Ascending aorta (tissue), 2 donors: ENCODE results near the gene RAB33B. TPM values are rescaled to one million over a fixed set of nuclear protein-coding genes. Genes with fewer than 3 reads are reported as not detected.
"Not testable (repeated sequence)": the region's sequence is repeated elsewhere in the genome, so short reads cannot be mapped to it uniquely, and the experiment has no call there.

ENCODE experiments used
- DNase-seq, 2 donors: peaks; one replicate each; pipeline ENCODE4 v3.0.0-alpha.2; 2019; ENCODE audit warnings: low spot score in 2 of 2
- H3K27ac ChIP-seq, 2 donors: fragments of 200-600 bp; sonication (generic); one replicate each; pipeline ENCODE4 v1.5.1; 2016 to 2017; ENCODE audit warnings: mild to moderate bottlenecking in 1 of 2
- H3K27me3 ChIP-seq: fragments of 200-600 bp; sonication (generic); one replicate; pipeline ENCODE4 v1.5.1; 2017
- H3K36me3 ChIP-seq, 2 donors: fragments of 200-600 bp; sonication (generic); one replicate each; pipeline ENCODE4 v1.5.1; 2016
- H3K4me1 ChIP-seq, 2 donors: fragments of 200-600 bp; sonication (generic); one replicate each; pipeline ENCODE4 v1.5.1; 2016 to 2017; ENCODE audit warnings: mild to moderate bottlenecking in 1 of 2
- H3K4me3 ChIP-seq, 2 donors: fragments of 200-600 bp; sonication (generic); one replicate each; pipeline ENCODE4 v1.5.1; 2016 to 2017; ENCODE audit warnings: mild to moderate bottlenecking in 1 of 2
- H3K9me3 ChIP-seq, 2 donors: fragments of 200-600 bp; sonication (generic); one replicate each; pipeline ENCODE4 v1.5.1; 2016
- intact Hi-C: fragments of 100-400 bp; cut with DNase I; formaldehyde crosslinking; loops from one replicate; pipeline ENCODE4 v1.15.1; 2023
- total RNA-seq: library from RNA; depleted of rRNA; stranded (reverse); fragments of >200 nt; gene quantifications from one replicate; pipeline ENCODE4 v1.1.0, GENCODE V29; 2016
- TF ChIP-seq, protein P1 (sequence below), 3 experiments: fragments of 200-600 bp in 2 of 3; fragments of 450-650 bp in 1 of 3; sonication (generic) in 2 of 3; IDR thresholded peaks; one replicate each; pipeline ENCODE4 v1.5.1; 2016 to 2019; ENCODE audit warnings: antibody characterized with exemption in 3 of 3, mild to moderate bottlenecking in 1 of 3, moderate library complexity in 1 of 3

Gene RAB33B
- total RNA-seq: 4.5 TPM

DNA sequence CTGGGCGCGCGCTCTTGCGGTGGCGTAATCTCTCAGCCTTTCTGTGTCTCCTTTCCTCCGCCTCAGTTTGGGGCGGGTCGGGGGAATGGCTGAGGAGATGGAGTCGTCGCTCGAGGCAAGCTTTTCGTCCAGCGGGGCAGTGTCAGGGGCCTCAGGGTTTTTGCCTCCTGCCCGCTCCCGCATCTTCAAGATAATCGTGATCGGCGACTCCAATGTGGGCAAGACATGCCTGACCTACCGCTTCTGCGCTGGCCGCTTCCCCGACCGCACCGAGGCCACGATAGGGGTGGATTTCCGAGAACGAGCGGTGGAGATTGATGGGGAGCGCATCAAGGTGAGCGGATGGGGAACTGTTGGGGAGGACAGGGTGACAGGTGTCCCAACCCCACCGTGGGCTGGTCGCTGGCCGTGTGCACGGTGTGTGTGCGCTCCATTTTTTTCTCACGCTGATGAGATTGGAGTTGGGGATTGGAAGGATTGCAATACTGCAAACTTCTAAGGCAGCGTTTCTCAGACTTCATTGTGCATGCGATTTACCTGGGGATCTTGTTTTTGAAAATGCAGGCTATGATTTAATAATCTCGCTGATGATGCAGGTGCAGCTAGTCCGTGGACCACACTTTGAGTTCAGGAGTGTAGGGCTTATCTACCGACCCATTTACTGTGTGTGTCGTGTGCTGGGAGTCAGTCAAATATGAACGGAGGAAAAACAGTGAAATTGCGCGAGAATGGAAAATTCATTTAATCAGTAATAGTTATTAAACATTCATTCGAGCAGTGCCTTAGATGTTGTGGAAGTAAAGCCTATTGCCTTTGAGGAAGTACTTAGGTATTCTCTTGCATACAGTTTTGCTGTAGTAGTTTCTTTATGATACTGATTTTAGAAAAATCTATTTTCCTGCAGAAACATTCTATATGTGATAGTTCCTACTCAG, at the start of gene RAB33B:
TSS of gene RAB33B (plus strand) at position 11 of the 935 bp plus-strand sequence. CDS start at position 86, 75 bp downstream.
- Histone ChIP-seq H3K4me3 (peak within 1 kb of the TSS; percentile 92 to 93), H3K4me1 (peaks cover 7 to 26% of the 10 kb centered on the region in 2 donors), H3K27me3 (no peaks in the 10 kb centered on the region), H3K36me3 (no peaks in the 10 kb centered on the region), H3K27ac (peak within 1 kb of the TSS; percentile 94 to 98), H3K9me3 (no peaks in the 10 kb centered on the region)
- DNase-seq: peak in 1 of 2 donors; percentile 96
- intact Hi-C loops: loop anchor here (5.0 to 10.0 kb wide), 7 partner anchors 43 to 1070 kb away; partner anchors contain the start of genes ELMOD2, MAML3, NOCT and SCOC
- TF ChIP-seq, protein P1, sequence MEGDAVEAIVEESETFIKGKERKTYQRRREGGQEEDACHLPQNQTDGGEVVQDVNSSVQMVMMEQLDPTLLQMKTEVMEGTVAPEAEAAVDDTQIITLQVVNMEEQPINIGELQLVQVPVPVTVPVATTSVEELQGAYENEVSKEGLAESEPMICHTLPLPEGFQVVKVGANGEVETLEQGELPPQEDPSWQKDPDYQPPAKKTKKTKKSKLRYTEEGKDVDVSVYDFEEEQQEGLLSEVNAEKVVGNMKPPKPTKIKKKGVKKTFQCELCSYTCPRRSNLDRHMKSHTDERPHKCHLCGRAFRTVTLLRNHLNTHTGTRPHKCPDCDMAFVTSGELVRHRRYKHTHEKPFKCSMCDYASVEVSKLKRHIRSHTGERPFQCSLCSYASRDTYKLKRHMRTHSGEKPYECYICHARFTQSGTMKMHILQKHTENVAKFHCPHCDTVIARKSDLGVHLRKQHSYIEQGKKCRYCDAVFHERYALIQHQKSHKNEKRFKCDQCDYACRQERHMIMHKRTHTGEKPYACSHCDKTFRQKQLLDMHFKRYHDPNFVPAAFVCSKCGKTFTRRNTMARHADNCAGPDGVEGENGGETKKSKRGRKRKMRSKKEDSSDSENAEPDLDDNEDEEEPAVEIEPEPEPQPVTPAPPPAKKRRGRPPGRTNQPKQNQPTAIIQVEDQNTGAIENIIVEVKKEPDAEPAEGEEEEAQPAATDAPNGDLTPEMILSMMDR (IDR thresholded peaks at IDR 0.05): no peak

DNA sequence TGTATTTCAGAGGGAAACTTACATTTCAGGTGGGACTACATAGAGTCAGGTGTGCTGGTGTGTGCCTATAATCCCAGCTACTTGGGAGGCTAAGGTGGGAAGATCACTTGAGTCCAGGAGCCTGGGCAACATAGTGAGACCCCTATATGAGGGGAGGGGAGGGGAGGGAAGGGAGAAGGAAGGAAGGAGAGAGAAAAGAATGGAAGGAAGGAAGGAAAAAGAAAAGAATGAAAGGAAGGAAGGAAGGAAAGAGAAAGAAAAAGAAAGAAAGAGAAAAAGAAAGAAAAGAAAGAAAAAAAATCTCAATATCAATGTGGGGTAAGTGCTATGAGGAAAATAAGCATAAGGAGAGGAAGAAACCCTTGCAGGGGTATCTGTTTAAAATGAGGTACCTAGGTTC, 43.6 kb upstream of the RAB33B start:
- Histone ChIP-seq H3K4me1 (no peaks in the 10 kb centered on the region), H3K4me3 (no peak overlapping the region), H3K36me3 (peaks cover 0 to 13% of the 10 kb centered on the region in 2 donors), H3K9me3 (peaks cover 0 to 10% of the 10 kb centered on the region in 2 donors), H3K27me3 (no peaks in the 10 kb centered on the region), H3K27ac (no peak overlapping the region)
- DNase-seq: no peak
- TF ChIP-seq, protein P1 (IDR thresholded peaks at IDR 0.05): no peak
- intact Hi-C loops: no loop called here

DNA sequence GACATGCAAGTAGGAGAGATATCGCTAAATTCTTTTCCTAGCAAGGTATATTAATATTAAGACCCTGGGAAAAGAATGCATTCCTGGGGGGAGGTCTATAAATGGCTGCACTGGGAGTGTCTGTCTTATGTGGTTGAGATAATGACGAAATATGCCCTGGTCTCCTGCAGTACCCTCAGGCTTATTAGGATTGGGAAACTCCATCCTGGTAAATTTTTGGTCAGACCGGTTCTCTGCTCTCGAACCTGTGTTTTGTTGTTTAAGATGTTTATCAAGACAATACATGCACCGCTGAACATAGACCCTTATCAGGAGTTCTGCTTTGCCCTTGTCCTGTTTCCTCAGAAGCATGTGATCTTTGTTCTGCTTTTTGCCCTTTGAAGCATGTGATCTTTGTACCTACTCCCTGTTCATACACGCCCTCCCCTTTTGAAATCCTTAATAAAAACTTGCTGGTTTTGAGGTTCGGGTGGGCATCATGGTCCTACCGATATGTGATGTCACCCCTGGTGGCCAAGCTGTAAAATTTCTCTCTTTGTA, 39.2 kb upstream of the RAB33B start:
- intact Hi-C loops: loop anchor here (5.0 kb wide), 1 partner anchor 218 kb away; no protein-coding TSS in a partner anchor
- peaks cover 0 to 10% of the 10 kb centered on the region in 2 donors for H3K9me3 ChIP-seq
- not testable (repeated sequence) for H3K27ac ChIP-seq, H3K27me3 ChIP-seq, H3K36me3 ChIP-seq, H3K4me1 ChIP-seq, H3K4me3 ChIP-seq, DNase-seq

DNA sequence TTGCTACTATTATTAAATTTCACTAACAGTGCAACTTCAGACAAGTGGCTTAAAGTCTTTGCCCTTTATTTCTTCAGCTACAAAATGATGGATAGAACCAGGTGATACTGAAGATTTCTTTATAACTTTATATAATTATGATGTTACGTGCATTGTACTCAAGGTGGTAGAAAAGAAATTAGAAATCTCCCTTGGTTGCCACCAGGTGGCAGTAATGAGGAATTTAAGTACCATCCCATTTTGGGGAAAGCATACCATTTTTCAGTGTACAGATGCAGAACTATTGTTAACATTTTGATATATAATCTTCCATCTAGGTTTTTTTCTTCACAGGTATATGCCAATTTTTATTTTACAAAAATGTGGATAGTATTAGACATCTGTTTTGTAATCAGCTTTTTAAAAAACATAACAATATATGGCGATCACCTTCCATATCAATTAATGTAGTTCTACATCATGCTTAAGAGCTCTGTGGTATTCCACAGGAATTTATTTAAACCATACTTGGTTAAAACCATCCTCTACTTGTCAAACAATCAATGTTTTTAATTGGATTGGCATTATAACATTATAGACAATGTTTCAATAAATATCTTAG, 37.7 kb upstream of the RAB33B start:
- Histone ChIP-seq H3K27ac (no peak overlapping the region), H3K4me1 (no peaks in the 10 kb centered on the region), H3K36me3 (peaks cover 0 to 12% of the 10 kb centered on the region in 2 donors), H3K4me3 (no peak overlapping the region), H3K27me3 (no peaks in the 10 kb centered on the region), H3K9me3 (peaks cover 0 to 10% of the 10 kb centered on the region in 2 donors)
- intact Hi-C loops: loop anchor here (5.0 kb wide), 1 partner anchor 216 kb away; no protein-coding TSS in a partner anchor
- TF ChIP-seq, protein P1 (IDR thresholded peaks at IDR 0.05): peak in 2 of 3 experiments; percentile 48 to 60
- DNase-seq: no peak

DNA sequence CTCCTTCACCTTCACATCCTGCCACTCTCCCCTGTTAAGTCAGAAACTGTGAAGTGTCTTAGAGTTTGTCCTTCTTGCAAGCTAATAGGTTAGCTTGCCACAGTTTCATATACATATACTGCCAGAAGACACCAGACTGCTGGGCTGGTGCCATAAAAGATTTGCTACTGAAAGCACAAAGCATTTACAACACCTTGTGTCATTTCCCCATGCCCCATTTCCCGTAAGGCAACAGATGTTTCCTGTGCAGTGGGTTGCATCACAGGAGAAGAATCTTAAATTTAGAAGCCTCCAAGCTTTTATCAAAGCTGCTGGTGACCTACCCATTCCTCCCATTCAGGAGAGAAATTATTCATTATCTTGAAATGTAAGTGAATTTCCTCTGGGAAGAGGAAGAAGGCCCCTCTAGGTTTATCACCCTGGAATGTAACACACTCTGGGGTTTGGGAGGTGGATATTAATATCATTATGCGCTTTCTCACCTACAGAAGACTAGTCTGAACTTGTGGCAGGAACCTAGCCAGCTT, 34.5 kb upstream of the RAB33B start:
- peaks cover 0 to 8% of the 10 kb centered on the region in 2 donors for H3K36me3 ChIP-seq
- H3K9me3 ChIP-seq: peaks cover 6 to 35% of the 10 kb centered on the region in 2 donors
- no peak overlapping the region for H3K4me3 ChIP-seq
- peak overlapping the region in 1 of 2 donors; percentile 28 for H3K27ac ChIP-seq
- DNase-seq: peak; percentile 17 to 73
- H3K4me1 ChIP-seq: no peaks in the 10 kb centered on the region
- TF ChIP-seq, protein P1 (IDR thresholded peaks at IDR 0.05): no peak
- intact Hi-C loops: loop anchor here (5.0 kb wide), 1 partner anchor 213 kb away; no protein-coding TSS in a partner anchor
- no peaks in the 10 kb centered on the region for H3K27me3 ChIP-seq
